A549 (cell line): Measurements from ENCODE around the gene PDILT.

ENCODE experiments used
- BHLHE40 ChIP-seq: IDR thresholded peaks from 2 replicates; pipeline ENCODE4 v1.6.1; 2012; ENCODE audit warnings: low read depth, low read length, inconsistent platforms
- CBX2 ChIP-seq: fragments of 200-600 bp; sonication (generic); IDR thresholded peaks from 2 replicates; pipeline ENCODE4 v1.6.1; 2016; ENCODE audit warnings: low read depth, mild to moderate bottlenecking, borderline replicate concordance
- CTCF ChIP-seq: fragments of >200 bp; sonication (Bioruptor Twin); formaldehyde crosslinking; IDR thresholded peaks from 3 replicates; pipeline ENCODE4 v1.5.1; 2016
- EP300 ChIP-seq, 2 experiments: fragments of >200 bp; sonication (Bioruptor Twin); formaldehyde crosslinking; IDR thresholded peaks; 2 replicates in 1 of 2; 3 replicates in 1 of 2; pipeline ENCODE4 v1.6.1; 2016 to 2017
- ESRRA ChIP-seq: fragments of 150-350 bp; IDR thresholded peaks from 2 replicates; pipeline ENCODE4 v1.6.1; 2014; ENCODE audit warnings: mild to moderate bottlenecking, low read length, borderline replicate concordance
- HDAC2 ChIP-seq: fragments of 200-600 bp; sonication (generic); IDR thresholded peaks from 2 replicates; pipeline ENCODE4 v1.6.1; 2016
- JUNB ChIP-seq: fragments of >200 bp; sonication (Bioruptor Twin); formaldehyde crosslinking; IDR thresholded peaks from 2 replicates; pipeline ENCODE4 v1.6.1; 2016
- MYC ChIP-seq: IDR thresholded peaks from 2 replicates; pipeline ENCODE4 v1.6.1; 2012; ENCODE audit warnings: mild to moderate bottlenecking, inconsistent platforms, low read length, improper control_type of control experiment, borderline replicate concordance
- POLR2A ChIP-seq: IDR thresholded peaks from 2 replicates; pipeline ENCODE4 v1.6.1; 2012; ENCODE audit warnings: mild to moderate bottlenecking, low read length
- RFX5 ChIP-seq: fragments of 450-650 bp; IDR thresholded peaks from 2 replicates; pipeline ENCODE4 v1.7.1; 2014; ENCODE audit warnings: antibody characterized with exemption, mild to moderate bottlenecking, moderate library complexity
- SMC3 ChIP-seq: fragments of >200 bp; sonication (Bioruptor Twin); formaldehyde crosslinking; IDR thresholded peaks from 3 replicates; pipeline ENCODE4 v1.6.1; 2018; ENCODE audit warnings: inconsistent platforms
- ZSCAN20 ChIP-seq: fragments of 250-450 bp; sonication (Bioruptor Pico); IDR thresholded peaks from 2 replicates; pipeline ENCODE4 v1.8.0; 2022; ENCODE audit warnings: mild to moderate bottlenecking, moderate library complexity

- TF ChIP-seq CTCF: no peak
- TF ChIP-seq POLR2A: no peak
- no peak for TF ChIP-seq MYC
- TF ChIP-seq EP300 (IDR thresholded peaks at IDR 0.05): no peak
- TF ChIP-seq JUNB: no peak
- TF ChIP-seq BHLHE40: no peak
- TF ChIP-seq RFX5: no peak
- no peak for TF ChIP-seq CBX2
- TF ChIP-seq SMC3: no peak
- no peak for TF ChIP-seq ZSCAN20
- TF ChIP-seq HDAC2: no peak
- TF ChIP-seq ESRRA: no peak
These were observed 86.1 kb downstream of the PDILT start for GRCh38 chr16:20318437-20318836.
